ENCODE measurements around the gene PCSK4. TPM values are rescaled to one million over a fixed set of nuclear protein-coding genes. Genes with fewer than 3 reads are reported as not detected.

The PCSK4 gene
- total RNA-seq, 1 experiment from 2014 or later = 3.4 TPM

DNA sequence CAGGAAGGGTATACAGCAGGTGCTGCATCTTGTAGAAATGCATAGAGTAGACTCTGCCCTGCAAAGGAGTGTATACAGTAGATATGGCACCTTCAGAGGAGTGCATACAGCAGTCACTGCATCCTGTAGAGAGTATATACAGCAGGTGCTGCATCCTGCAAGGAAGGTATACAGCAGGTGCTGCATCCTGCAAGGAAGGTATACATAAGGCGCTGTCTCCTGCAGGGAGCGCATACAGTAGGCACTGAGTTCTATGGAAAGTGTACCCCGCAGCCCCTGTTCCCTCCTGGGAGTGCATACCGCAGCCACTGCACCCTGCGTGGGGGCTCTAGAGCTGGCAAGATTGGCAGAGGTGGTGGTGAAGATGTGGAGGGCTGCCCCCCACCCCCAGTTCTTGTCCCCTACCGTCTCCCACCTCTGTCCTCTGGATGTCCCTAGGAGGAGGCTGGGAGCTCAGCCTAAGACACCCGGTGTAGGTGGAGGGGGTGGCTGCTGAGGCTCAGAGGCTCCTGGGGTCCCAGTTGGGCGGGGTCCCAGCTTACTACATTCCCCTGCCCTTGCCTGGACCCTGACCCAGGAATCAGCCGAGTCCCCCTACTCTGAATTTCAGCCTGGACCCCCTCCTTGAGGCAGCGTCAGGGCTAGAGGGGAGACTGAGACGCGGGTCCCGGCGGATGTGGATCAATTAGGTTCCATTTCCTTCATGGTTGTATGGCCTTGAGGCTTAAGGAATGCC lies 25.0 kb upstream of the PCSK4 start:
- no peak for DNase-seq (ENCODE audit: unreplicated experiment)
- intact Hi-C loops (cut with micrococcal nuclease) = loop anchor here (5.0 kb wide), 1 partner anchor 238 kb away; the partner anchor contains the start of gene FAM174C
- no peaks in the 10 kb centered on the region for H3K36me3 Mint-ChIP-seq (ENCODE audit: insufficient read depth, unreplicated experiment)
- no TSS peak for BruUV-seq (replicated peaks)
- H3K9me3 Mint-ChIP-seq (ENCODE audit: unreplicated experiment) = no peaks in the 10 kb centered on the region
- CTCF ChIA-PET = interaction anchor here (0.6 to 0.7 kb wide), 5 partner anchors 10 to 945 kb away, joined by 3 to 5 read pairs (median 3); no protein-coding TSS in a partner anchor
- TF ChIP-seq CTCF (IDR thresholded peaks at IDR 0.05; ENCODE audit: unreplicated experiment) = no peak
- no peak overlapping the region for H3K4me3 Mint-ChIP-seq (ENCODE audit: unreplicated experiment)
- no peak overlapping the region for H3K27ac Mint-ChIP-seq (ENCODE audit: low read depth, unreplicated experiment)
- POLR2A ChIA-PET = no interaction called here
- H3K4me1 Mint-ChIP-seq (ENCODE audit: insufficient read depth, unreplicated experiment) = peaks cover under 1% of the 10 kb centered on the region
- H3K27me3 Mint-ChIP-seq (ENCODE audit: insufficient read depth, unreplicated experiment) = no peaks in the 10 kb centered on the region

- Mint-ChIP-seq H3K4me1 (ENCODE audit: insufficient read depth, unreplicated experiment) (peaks cover 5% of the 10 kb centered on the region), H3K9me3 (ENCODE audit: unreplicated experiment) (no peaks in the 10 kb centered on the region), H3K27ac (ENCODE audit: low read depth, unreplicated experiment) (no peak overlapping the region), H3K4me3 (ENCODE audit: unreplicated experiment) (peak overlapping the region; percentile 75), H3K36me3 (ENCODE audit: insufficient read depth, unreplicated experiment) (no peaks in the 10 kb centered on the region), H3K27me3 (ENCODE audit: insufficient read depth, unreplicated experiment) (no peaks in the 10 kb centered on the region)
- ChIA-PET CTCF (interaction anchor here (0.6 to 0.7 kb wide), 4 partner anchors 75 to 944 kb away, joined by 3 to 5 read pairs (median 3); no protein-coding TSS in a partner anchor), POLR2A (no interaction called here)
- no peak for TF ChIP-seq CTCF (IDR thresholded peaks at IDR 0.05; ENCODE audit: unreplicated experiment)
- no peak for DNase-seq (ENCODE audit: unreplicated experiment)
- intact Hi-C loops (cut with micrococcal nuclease) = loop anchor here (5.0 kb wide), 1 partner anchor 237 kb away; the partner anchor contains the start of gene FAM174C
- no TSS peak for BruUV-seq (replicated peaks)
These were observed 24.1 kb upstream of the PCSK4 start for GRCh38 chr19:1514295-1514661.

GRCh38 chr19:1513499-1514294 lies 23.5 kb upstream of the PCSK4 start:
- POLR2A ChIA-PET = no interaction called here
- Mint-ChIP-seq H3K27ac (ENCODE audit: low read depth, unreplicated experiment) (no peak overlapping the region), H3K36me3 (ENCODE audit: insufficient read depth, unreplicated experiment) (no peaks in the 10 kb centered on the region), H3K4me1 (ENCODE audit: insufficient read depth, unreplicated experiment) (peaks cover 5% of the 10 kb centered on the region), H3K27me3 (ENCODE audit: insufficient read depth, unreplicated experiment) (no peaks in the 10 kb centered on the region), H3K9me3 (ENCODE audit: unreplicated experiment) (no peaks in the 10 kb centered on the region), H3K4me3 (ENCODE audit: unreplicated experiment) (peak overlapping the region; percentile 75)
- TF ChIP-seq CTCF (IDR thresholded peaks at IDR 0.05; ENCODE audit: unreplicated experiment) = peak; percentile 76
- no TSS peak for BruUV-seq (replicated peaks)
- CTCF ChIA-PET = no interaction called here
- intact Hi-C loops (cut with micrococcal nuclease) = loop anchor here (1.0 to 5.0 kb wide), 3 partner anchors 49 to 236 kb away; partner anchors contain the start of genes FAM174C and RPS15
- DNase-seq (ENCODE audit: unreplicated experiment) = peak; percentile 62

Measured in MCF 10A (cell line).